HepG2 (cell line): ENCODE data around the gene ACRBP. TPM values are rescaled to one million over a fixed set of nuclear protein-coding genes. Genes with fewer than 3 reads are reported as not detected.
A peak's percentile ranks its signal among the peaks of the same experiment; 100 is the strongest.

Source experiments
- ATF6 ChIP-seq: sonication (generic); formaldehyde crosslinking; conservative IDR thresholded peaks from 2 replicates; pipeline ENCODE4 v1.4.0; 2020; ENCODE audit warnings: missing genetic modification reagents
- FOXC1 ChIP-seq: sonication (generic); formaldehyde crosslinking; IDR thresholded peaks from 2 replicates; pipeline ENCODE4 v1.8.0; 2022; ENCODE audit warnings: mild to moderate bottlenecking, missing genetic modification reagents, borderline replicate concordance
- HNRNPH1 ChIP-seq: fragments of 200-400 bp; formaldehyde crosslinking; optimal IDR thresholded peaks from 2 replicates; pipeline ENCODE3; 2017; ENCODE audit warnings: mild to moderate bottlenecking, low read depth, low read length
- PHB2 ChIP-seq: fragments of 450-650 bp; IDR thresholded peaks from 2 replicates; pipeline ENCODE4 v1.6.1; 2018; ENCODE audit not compliant: partially characterized antibody
- RAD21 ChIP-seq: fragments of 450-650 bp; formaldehyde crosslinking; IDR thresholded peaks from 2 replicates; pipeline ENCODE4 v1.5.0; 2020; ENCODE audit warnings: mild to moderate bottlenecking
- SOX5 ChIP-seq: IDR thresholded peaks from 2 replicates; pipeline ENCODE4 v1.6.1; 2016; ENCODE audit warnings: borderline replicate concordance
- ZBTB26 ChIP-seq: IDR thresholded peaks from 2 replicates; pipeline ENCODE4 v1.6.1; 2016; ENCODE audit warnings: missing compliant biosample characterization, missing genetic modification reagents, borderline replicate concordance
- ZFP90 ChIP-seq: sonication (generic); formaldehyde crosslinking; IDR thresholded peaks from 2 replicates; pipeline ENCODE4 v1.8.0; 2022; ENCODE audit warnings: missing genetic modification reagents, mild to moderate bottlenecking, inconsistent platforms, borderline replicate concordance
- ZNF18 ChIP-seq: sonication (generic); formaldehyde crosslinking; IDR thresholded peaks from 2 replicates; pipeline ENCODE4 v1.8.0; 2022; ENCODE audit warnings: mild to moderate bottlenecking, missing genetic modification reagents; ENCODE audit not compliant: insufficient replicate concordance
- ZNF331 ChIP-seq: sonication (generic); formaldehyde crosslinking; IDR thresholded peaks from 2 replicates; pipeline ENCODE4 v1.4.0; 2020; ENCODE audit warnings: missing genetic modification reagents
- ZNF414 ChIP-seq: sonication (generic); formaldehyde crosslinking; IDR thresholded peaks from 2 replicates; pipeline ENCODE4 v1.5.0; 2020; ENCODE audit warnings: missing genetic modification reagents
- ZNF572 ChIP-seq: sonication (generic); formaldehyde crosslinking; IDR thresholded peaks from 2 replicates; pipeline ENCODE4 v1.5.1; 2020; ENCODE audit warnings: mild to moderate bottlenecking, missing genetic modification reagents
- polyA plus RNA-seq, 8 experiments: library from polyadenylated mRNA; depleted of rRNA in 3 of 8; stranded (reverse) in 7 of 8; unstranded in 1 of 8; fragments of >200 nt; fragmentation: Illumina TruSeq in 4 of 8; extraction: Trizol in 4 of 8; gene quantifications; 2 replicates each; pipeline versions ENCODE4 v1.2.1 to v1.2.3, GENCODE V29; 2011 to 2016; ENCODE audit warnings: low read depth in 4 of 8, missing spikeins in 1 of 8, mixed read lengths in 1 of 8; ENCODE audit not compliant: insufficient read depth in 1 of 8
- total RNA-seq, 5 experiments: library from RNA; depleted of rRNA; stranded (reverse); fragments of >200 nt; fragmentation: Illumina TruSeq; extraction: Trizol; gene quantifications; 2 replicates each; pipeline ENCODE4 v1.2.3, GENCODE V29; 2016; ENCODE audit warnings: low read depth in 1 of 5
- TF ChIP-seq, protein P1 (sequence below): sonication (generic); formaldehyde crosslinking; IDR thresholded peaks from 2 replicates; pipeline ENCODE4 v1.4.0; 2020; ENCODE audit warnings: mild to moderate bottlenecking, low read depth, missing genetic modification reagents
- TF ChIP-seq, protein P2 (sequence below): sonication (generic); formaldehyde crosslinking; IDR thresholded peaks from 2 replicates; pipeline ENCODE4 v1.4.0; 2020; ENCODE audit warnings: missing genetic modification reagents
- TF ChIP-seq, protein P3 (sequence below): IDR thresholded peaks from 2 replicates; pipeline ENCODE4 v1.6.1; 2018; ENCODE audit warnings: missing genetic modification reagents, mild to moderate bottlenecking, missing compliant biosample characterization

The ACRBP gene
- total and polyA plus RNA-seq, 2 of the 13 experiments (the other 11 are each of a cell fraction or from before 2014, with no cell fraction given), result 0.46 TPM; not detected in 1

- TF ChIP-seq ZNF18 (CRISPR knock-in tag) (no peak), ZBTB26 (CRISPR knock-in tag) (no peak), ZNF572 (CRISPR knock-in tag) (no peak), RAD21 (CRISPR knock-in tag) (0 out of 2 replicates have a peak, but pooled peaks have one; percentile 12), HNRNPH1 (no peak), ATF6 (CRISPR knock-in tag) (no peak), ZFP90 (CRISPR knock-in tag) (0 out of 2 replicates have a peak, but pooled peaks have one; percentile 63), PHB2 (no peak), ZNF331 (CRISPR knock-in tag) (peak; percentile 48; the same call in 1 of the 2 replicates), ZNF414 (CRISPR knock-in tag) (peak; percentile 62; the same call in 1 of the 2 replicates), FOXC1 (CRISPR knock-in tag) (peak; percentile 73; the same call in 1 of the 2 replicates), SOX5 (CRISPR knock-in tag) (peak; percentile 55)
- TF ChIP-seq, protein P1, sequence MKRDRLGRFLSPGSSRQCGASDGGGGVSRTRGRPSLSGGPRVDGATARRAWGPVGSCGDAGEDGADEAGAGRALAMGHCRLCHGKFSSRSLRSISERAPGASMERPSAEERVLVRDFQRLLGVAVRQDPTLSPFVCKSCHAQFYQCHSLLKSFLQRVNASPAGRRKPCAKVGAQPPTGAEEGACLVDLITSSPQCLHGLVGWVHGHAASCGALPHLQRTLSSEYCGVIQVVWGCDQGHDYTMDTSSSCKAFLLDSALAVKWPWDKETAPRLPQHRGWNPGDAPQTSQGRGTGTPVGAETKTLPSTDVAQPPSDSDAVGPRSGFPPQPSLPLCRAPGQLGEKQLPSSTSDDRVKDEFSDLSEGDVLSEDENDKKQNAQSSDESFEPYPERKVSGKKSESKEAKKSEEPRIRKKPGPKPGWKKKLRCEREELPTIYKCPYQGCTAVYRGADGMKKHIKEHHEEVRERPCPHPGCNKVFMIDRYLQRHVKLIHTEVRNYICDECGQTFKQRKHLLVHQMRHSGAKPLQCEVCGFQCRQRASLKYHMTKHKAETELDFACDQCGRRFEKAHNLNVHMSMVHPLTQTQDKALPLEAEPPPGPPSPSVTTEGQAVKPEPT (CRISPR knock-in tag), result no peak
- TF ChIP-seq, protein P2, sequence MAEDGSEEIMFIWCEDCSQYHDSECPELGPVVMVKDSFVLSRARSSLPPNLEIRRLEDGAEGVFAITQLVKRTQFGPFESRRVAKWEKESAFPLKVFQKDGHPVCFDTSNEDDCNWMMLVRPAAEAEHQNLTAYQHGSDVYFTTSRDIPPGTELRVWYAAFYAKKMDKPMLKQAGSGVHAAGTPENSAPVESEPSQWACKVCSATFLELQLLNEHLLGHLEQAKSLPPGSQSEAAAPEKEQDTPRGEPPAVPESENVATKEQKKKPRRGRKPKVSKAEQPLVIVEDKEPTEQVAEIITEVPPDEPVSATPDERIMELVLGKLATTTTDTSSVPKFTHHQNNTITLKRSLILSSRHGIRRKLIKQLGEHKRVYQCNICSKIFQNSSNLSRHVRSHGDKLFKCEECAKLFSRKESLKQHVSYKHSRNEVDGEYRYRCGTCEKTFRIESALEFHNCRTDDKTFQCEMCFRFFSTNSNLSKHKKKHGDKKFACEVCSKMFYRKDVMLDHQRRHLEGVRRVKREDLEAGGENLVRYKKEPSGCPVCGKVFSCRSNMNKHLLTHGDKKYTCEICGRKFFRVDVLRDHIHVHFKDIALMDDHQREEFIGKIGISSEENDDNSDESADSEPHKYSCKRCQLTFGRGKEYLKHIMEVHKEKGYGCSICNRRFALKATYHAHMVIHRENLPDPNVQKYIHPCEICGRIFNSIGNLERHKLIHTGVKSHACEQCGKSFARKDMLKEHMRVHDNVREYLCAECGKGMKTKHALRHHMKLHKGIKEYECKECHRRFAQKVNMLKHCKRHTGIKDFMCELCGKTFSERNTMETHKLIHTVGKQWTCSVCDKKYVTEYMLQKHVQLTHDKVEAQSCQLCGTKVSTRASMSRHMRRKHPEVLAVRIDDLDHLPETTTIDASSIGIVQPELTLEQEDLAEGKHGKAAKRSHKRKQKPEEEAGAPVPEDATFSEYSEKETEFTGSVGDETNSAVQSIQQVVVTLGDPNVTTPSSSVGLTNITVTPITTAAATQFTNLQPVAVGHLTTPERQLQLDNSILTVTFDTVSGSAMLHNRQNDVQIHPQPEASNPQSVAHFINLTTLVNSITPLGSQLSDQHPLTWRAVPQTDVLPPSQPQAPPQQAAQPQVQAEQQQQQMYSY (CRISPR knock-in tag), result no peak
- TF ChIP-seq, protein P3, sequence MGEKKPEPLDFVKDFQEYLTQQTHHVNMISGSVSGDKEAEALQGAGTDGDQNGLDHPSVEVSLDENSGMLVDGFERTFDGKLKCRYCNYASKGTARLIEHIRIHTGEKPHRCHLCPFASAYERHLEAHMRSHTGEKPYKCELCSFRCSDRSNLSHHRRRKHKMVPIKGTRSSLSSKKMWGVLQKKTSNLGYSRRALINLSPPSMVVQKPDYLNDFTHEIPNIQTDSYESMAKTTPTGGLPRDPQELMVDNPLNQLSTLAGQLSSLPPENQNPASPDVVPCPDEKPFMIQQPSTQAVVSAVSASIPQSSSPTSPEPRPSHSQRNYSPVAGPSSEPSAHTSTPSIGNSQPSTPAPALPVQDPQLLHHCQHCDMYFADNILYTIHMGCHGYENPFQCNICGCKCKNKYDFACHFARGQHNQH (CRISPR knock-in tag), result peak; percentile 91
Measured at GRCh38 chr12:6662906-6663742, 15.9 kb upstream of the ACRBP start, which contains the start of gene ING4 (continued).
